ENCODE measurements around the gene NES. TPM values are rescaled to one million over a fixed set of nuclear protein-coding genes. Genes with fewer than 3 reads are reported as not detected.

The NES gene
- total and polyA plus RNA-seq, 2 of the 8 experiments (the other 6 are each of a cell fraction or from before 2014, with no cell fraction given), result 13.3 to 135 TPM

- peak in 1 of 2 experiments; percentile 33; a peak in 1 of 4 replicates for TF ChIP-seq SIN3A (conservative IDR thresholded peaks at IDR 0.05 in 1 of 2, IDR thresholded peaks at IDR 0.05 in 1 of 2; ENCODE audit: low read depth in 1 of 2, low read length in 2 of 2)
- no peak for TF ChIP-seq JUND (IDR thresholded peaks at IDR 0.05; ENCODE audit: low read length)
- peak; percentile 71 for TF ChIP-seq EZH2 (IDR thresholded peaks at IDR 0.05; ENCODE audit: low read depth, low read length, severe bottlenecking)
- no peak for TF ChIP-seq PHF8 (conservative IDR thresholded peaks at IDR 0.05; ENCODE audit: low read depth, low read length)
Observed at GRCh38 chr1:156642265-156643048, 34.8 kb downstream of the NES start (continued).
